Activated naive CD8-positive, alpha-beta T cell treated with anti-CD3 and anti-CD28 coated beads, Interleukin-2, amount 50 U/mL, for 16 hours (primary cell): Measurements from ENCODE around the gene ARCN1.

Experiments used
- DNase-seq: peaks from one replicate; pipeline ENCODE4 v3.0.0-alpha.2; 2020; ENCODE audit warnings: low read depth, low spot score

ARCN1 gene

DNA sequence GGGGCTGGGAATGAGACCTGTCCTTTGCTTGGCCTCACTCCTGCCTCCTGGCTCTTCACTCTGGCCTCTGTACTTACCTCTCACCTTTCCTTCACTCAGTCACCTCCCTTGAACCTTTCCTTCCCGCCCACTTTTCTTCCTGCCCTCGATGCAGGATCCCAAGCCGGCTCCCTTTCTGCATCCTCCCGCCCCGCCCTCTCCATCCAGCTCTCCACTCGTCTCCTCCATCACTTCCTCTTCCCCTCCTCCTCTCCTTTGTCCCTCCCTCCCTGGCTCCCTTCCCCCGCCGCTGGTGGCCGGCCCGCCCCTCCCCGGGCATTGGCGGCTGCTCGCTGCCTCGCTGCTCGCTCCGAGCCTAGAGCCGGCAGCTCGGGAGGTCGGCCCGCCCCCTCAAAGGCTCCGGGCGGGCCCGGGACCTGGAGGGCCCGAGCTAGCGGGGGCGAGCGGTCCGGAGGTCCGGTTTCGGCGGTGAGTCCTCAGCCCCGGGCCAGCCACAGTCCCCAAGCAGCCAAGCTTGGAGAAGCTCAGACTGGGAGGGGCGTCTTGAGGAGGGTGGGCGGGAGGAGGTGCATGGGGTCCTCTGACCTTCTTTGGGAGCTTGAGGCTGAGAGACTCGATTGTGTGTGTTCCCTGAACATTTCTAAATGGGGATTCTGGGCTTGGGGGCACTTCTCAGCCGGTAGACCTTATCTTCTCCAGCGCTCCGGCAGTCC lies 49.0 kb downstream of the ARCN1 start:
- DNase-seq, result no peak

DNA sequence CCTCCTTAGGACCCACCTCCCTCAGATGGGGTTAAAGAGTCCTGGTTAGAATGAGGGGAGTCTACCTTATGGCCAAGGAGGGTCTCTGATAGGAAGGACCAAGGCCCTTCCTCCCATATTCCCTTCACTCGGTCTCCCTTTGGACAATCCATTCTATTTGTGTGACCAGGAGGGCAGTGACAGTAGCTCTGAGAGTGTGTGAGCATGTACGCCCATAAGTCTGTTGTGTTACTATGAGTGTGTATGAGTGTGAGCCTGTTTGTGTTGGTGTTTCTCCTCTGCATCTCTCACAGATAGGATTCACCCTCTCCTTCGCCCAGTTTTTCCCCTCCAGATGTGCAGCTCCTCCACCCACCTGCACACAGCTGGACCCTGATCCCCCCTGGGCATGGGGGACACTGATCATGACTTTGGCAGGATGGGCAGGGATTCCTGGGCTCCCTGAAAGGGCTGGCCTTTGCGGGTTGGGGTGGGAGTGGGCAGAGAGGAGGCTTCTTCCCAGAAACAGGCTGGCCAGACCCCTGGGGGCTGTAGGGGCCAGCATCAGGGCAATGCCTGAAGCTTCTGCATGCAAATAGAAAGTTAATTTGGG lies 49.7 kb downstream of the ARCN1 start:
- no peak for DNase-seq

DNA sequence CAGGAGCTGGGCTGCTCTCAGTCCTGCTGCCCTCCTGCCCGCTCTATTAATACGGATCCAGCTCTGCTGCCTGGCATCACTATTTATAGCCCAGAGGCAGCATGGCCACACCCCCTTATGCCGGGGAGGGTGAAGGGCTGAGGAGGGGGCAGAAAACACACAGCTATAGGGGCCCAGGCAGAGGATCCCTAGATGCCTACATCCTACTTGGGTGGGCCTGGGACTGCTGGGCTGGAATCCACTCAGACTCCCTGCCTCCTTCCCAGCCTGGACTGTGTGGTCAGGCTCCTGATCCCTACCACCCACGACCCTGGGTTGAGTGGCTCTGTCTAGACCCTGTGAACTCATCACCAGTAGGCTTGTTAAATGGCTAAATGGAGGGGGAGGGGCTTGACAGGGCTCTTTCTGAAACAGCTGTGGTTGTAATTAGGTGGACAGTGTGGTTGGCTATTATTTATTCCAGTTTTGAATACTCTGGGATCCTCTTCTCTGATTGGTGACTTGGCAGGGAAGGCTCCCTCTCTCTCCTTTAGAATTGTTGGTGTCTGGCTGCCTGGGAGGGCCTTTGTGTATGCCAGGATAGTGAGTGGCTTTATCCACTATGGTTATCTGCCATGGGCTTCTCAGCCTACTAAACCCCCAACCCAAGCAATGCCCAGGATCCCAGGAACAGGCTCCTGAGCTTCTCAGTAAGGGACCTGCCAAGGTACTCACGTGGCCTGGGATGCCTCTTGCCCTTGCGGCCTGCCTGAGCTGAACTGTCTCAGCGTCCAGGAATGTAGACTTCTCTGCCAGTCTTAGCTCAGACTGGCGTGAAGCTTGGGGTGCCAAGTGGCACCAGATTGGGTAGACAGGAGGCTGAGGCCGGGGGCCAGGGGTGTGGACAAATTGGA lies 50.4 kb downstream of the ARCN1 start:
- DNase-seq, result no peak

DNA sequence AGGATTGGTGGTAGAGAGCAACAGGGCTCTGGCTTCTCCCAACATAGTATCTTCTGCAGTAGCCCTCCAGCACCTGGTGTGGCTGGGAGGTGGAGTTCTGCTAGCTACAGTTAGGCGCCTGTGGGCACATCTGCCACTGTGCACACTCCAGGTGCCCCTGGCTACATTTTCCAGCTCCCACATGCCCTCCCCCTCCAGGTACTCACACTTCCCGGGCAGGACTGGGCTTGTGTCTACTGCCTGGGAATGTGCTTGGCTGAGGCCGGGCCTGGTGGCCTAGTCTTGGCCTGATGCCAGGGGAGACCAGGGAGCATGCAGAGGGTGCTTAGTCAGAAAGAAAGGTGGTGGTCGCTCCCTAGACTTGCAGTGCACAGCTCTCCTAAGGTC lies 51.1 kb downstream of the ARCN1 start:
- no peak for DNase-seq

DNA sequence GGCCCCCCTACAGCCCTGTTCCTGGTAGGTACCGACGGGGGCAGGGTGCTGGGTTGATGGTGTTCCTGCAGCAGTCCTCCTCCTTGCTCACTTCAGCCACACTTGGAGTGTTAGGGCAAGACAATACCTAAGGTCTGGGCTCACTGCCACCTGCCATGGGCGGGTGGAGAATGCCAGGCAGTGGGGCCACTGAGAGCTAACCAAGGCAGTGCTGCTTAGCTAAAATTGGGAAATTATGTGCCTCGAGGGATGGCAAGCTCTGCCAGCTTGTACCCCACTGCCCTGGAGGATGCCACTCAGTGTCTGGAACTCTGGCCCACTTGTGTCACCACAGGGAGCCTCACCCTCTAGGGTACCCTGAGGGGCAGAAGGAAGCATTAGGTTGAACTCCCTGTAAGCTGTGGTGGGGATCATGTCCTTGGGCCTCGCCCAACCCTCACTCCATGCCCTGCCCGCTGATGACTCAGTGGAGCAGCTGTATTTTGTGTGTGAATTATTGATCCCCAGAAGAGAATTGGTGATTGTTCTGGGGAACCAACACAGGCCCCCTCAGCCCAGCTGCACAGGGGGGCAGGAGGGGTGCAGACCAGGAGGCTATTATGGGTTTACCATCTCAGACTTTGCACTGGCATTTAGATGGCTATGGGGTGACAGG lies 53.0 kb downstream of the ARCN1 start:
- DNase-seq, result no peak

DNA sequence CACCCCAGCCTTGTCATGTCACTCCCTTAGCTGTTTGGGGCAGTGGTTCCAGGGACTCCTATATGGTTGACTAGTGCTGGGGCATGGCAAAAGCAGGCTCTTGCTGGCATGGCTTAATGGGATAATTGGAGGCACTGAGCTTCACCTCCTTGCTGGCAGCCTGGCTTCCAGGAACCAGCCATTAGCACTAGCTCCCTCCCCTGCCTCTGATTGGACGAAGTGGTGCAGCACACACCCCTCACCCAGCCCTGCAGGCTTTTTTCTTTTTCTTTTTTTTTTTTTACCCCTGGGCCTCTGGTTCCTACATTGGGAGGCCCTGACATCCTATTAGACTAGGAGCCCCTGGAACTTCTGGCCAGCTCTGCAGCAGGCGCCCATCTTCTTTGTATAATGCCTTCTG lies 53.8 kb downstream of the ARCN1 start:
- no peak for DNase-seq

DNA sequence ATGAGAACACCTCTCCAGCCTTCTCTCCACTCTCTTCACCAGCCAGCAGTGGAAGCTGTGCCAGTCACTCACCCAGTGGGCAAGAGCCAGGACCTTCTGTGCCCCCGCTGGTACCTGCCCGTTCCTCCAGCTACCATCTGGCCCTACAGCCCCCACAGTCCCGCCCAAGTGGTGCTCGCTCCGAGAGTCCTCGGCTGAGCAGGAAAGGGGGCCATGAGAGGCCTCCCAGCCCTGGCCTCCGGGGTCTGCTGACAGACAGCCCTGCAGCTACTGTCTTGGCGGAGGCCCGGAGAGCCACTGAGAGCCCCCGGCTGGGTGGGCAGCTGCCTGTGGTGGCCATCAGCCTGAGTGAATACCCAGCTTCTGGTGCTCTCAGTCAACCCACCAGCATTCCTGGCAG lies 55.4 kb downstream of the ARCN1 start:
- DNase-seq, result no peak

DNA sequence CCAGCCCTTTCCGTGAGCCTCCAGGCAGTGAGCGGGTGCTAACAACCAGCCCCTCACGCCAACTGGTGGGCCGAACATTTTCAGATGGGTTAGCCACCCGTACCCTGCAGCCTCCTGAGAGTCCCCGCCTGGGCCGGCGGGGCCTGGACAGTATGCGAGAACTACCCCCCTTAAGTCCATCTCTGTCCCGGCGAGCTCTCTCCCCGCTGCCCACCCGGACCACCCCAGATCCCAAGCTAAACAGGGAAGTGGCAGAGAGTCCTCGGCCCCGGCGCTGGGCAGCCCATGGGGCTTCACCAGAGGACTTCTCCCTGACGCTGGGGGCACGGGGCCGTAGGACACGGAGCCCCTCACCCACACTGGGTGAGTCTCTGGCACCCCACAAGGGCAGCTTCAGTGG lies 55.8 kb downstream of the ARCN1 start:
- no peak for DNase-seq

DNA sequence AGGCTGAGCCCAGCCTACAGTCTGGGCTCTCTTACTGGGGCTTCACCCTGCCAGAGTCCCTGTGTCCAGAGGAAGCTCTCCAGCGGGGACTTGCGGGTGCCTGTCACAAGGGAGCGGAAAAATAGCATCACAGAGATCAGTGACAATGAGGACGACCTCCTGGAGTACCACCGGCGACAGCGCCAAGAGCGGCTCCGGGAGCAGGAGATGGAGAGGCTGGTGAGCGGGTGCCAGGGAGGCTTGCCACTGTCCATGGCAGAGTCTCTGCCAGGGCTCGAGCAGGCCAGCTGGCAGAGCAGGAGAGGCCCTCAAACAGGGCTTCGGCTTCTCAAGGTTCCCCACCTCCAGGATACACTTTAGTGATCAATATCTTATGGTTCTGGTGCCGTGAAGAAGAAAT lies 56.2 kb downstream of the ARCN1 start:
- no peak for DNase-seq

DNA sequence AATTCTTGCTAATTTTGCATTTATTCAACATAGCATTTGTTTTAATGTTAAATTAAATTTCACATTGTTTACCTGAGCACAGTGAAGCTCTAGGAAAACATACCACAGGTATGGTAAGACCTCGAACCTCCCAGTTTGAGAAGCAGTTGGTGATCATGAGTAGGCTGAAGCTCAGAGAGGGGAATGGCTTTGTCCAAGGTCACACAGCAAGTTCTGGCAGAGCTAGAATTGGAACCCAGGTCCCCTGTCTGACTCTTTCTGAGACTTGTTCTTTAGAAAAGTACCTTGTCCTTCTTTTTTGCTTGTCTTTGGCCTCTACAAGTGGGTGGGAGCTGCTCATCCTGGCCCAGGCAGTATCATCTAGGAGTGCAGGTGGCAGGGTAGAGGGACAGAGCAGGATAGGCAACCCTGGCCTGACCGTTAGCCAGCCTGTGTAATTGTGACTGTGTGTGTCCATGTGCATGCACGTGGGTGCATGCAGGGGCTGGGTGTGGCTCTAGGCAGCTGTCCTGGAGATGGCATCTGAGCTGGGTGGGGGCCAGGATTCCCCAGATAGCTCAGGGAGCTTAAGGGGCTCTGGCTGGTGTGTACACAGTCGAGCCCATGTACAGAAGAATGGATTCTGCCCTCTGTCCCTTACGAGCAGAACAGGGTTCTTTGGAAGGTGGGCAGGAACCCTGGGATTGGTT lies 56.8 kb downstream of the ARCN1 start:
- DNase-seq, result no peak

DNA sequence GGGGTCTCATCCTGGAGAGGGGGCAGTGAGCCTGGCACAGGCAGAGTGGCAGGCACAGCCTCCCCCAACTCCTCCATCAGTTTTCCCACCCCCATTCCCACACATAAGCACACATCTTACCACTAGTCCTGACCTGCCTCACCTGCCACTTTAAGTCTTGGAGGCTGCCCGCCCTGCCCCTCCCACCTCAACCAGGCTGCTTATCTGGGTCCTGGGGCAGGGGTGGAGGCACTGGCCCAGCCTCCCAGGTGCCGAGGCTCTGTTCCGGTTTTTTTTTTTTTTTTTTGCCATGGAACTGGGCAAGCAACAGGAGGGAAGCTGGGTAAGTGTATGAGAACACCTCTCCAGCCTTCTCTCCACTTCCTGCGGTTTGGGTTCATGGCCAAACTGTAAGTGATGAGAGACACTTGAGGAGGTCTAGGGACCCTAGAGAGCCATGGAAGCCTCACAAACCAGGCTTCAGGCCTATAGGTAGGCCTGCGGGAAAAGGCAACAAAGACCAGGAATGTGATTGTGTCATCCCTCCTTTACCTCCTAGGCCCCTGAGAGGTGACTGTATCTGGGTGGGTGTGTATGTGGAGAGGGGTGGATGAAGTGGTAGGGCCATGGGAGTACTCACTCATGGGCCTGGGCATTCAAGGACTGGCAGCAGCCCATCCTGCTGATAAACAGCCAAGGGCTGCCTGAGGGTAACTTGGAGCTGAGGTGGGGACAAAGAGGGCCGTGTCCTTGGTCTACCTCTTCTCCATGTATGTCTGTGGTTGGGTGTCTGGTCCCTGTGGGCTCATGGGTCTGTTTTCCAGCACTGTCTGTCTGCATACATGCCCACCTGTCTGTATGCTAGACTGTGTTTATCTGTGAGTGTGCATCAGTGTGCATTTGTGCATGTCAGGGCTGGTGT lies 57.8 kb downstream of the ARCN1 start:
- no peak for DNase-seq

DNA sequence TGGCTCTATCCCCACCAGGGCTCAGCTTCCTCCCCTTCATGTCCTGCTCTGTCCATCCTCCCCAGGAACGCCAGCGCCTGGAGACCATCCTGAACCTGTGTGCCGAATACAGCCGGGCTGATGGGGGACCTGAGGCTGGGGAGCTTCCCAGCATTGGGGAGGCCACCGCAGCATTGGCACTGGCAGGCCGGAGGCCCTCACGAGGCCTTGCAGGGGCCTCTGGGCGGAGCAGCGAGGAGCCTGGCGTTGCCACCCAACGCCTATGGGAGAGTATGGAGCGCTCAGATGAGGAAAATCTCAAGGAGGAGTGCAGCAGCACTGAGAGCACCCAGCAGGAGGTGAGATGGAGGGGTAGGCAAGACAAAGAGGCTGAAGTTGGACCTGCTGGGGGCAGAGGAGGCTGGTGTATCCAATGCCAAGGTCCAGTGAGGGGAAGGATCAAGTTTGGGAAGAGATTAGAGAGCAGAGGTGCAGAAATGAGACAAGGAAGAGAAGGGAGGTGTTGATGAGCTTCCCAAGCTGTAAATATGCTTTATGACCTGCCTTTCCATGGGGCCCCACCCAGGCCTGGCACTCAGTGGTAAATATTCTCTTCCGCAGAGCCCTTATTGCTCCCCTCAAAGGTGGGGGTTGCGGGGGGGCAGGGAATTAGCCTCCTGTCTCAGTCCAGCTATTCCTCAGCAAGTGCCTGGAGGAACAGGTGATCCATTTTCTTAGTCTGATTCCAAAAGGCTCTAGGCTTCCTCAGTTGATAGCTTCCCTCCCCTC lies 59.1 kb downstream of the ARCN1 start:
- no peak for DNase-seq

DNA sequence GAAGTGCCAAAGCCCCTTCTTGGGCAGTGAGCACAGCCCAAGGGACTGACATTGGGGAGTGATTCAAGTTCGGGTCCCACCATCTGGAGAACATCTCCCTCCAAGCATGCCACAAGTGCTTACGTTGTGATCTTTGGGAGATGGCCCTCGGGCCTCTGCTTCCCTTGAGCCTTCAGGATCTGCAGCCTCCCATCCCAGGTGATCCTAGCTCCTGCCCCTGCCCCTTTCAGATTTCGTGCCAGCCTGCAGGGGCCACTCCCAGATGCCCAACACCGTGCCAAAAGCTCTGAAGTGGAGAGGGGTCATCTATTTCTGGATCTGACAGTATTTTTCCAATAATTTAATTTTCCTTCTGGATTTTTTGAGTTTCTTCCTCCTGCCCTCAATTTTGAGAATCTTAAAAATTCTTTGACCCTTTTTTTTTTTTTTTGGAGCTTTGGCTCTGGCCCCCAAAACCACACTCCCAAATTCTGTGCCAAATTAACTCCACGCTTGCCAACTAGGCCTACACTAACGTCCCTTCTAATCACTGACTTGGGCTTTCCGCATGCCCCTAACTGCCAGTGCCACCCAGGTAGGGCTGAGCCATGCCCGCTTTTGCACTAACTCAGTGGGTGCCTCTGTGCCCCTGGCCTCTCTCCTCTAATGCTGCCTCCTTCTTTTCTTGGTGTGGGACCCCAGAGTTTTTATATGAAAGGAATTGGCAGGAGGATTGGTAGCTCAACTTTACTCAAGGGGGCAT lies 60.5 kb downstream of the ARCN1 start:
- DNase-seq, result no peak

DNA sequence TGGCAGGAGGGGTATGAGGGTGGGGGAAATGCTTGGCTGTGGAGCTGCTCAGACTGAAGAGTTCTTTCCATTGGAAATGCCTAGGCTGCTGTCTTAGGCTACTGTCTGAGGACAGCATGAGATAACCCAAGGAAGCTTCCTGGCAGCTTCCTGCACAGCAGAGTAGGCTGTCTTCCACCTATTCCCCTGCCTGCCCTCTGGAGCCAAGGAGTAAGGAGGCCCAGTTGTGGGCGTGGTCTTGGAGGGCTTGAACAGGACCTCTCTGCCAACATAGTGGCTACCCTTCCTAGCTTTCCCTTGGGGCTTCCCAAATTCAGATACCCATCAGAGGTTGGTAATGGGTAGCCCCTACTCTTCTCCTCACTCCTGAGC lies 61.1 kb downstream of the ARCN1 start:
- DNase-seq, result no peak

DNA sequence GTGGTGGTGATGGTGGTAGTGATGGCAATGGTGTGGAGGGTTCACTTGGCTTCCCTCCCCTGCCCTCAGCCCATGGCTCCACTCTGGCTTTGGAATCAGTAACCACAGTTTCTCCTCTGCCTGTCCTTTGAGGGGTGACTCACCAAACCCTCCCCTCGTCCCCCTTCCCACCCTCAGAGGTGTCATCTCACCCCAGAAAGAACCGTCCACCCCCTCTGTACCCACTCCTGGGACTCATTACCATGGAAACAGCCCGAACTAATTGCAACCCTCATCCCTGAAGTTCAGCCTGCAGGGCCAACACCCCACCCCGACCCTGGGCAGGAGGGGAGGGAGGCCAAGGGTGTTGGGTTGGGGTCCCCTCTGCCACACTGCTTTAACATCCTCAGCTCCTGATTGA lies 61.8 kb downstream of the ARCN1 start:
- no peak for DNase-seq

DNA sequence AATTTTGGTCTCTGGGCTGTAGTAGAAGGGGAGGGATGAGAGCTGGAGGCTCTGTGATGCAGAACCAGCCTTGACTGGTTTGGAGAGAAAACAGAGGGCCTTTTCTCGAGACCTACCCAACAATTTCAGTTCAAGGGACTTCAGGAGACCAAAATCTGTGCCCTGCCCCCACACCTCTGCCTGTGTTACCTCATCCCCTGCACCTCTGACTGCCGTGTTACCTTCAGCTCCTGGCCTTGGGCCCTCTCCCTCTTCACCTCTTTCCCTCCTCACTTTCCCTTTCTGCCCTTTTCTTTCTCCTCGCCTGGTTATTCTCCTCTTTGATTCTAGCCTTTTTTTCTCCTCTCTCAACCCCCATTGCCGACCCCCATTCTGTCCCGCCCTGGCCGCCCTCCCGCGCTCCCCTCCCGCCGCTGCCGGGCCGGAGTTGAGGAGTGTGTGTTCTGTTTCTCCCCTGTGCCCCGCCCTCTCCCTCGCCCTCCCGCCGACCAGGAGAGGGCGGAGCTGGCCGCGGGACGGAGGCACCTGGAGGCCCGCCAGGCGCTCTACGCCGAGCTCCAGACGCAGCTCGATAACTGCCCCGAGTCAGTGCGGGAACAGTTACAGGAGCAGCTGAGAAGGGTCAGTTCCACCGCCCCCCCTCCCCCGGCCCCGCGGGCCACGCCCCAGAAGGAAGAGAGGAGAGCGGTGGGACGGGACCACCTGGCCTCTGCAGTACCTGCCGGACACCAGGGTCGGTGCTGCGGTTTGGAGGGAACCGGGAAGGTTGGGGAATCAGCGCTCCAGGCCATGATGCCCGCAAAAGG lies 62.4 kb downstream of the ARCN1 start:
- DNase-seq, result no peak

DNA sequence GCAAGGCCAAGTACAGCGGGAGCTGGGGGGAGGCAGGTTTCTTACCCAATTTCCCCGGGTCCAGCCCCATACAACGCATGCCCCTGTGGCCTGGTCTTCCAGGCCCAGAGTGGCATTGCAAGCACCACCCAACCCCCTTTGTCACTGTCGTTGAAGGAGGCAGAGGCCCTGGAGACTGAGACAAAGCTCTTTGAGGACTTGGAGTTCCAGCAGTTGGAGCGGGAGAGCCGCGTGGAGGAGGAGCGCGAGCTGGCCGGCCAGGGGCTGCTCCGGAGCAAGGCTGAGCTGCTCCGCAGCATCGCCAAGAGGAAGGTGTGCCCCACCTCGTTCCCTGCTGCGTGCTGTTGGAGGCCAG lies 63.0 kb downstream of the ARCN1 start:
- no peak for DNase-seq

DNA sequence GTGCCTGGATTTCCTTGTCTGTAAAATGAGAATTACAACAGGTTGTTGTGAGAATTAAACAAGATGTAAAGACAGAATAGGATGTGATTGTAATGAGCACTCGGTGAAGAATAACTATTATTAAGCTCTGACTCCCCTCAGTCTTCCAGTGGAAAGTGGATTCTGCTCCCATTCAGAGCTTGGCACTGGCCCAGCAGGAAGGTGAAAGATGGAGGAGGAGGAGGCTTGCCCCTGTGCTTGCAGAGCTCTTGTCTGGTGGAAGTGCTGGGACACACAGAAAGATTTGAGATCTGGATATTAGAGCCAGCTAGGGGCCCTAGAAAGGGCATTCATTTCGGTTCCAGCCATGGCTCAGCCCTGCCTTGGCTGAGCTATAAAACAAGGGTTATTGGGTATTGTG lies 63.4 kb downstream of the ARCN1 start:
- DNase-seq, result no peak
